Lower leg skin (tissue), 3 donors: ENCODE data around the gene MX1.

Experiments used
- CTCF ChIP-seq, 3 donors: fragments of 450-650 bp; IDR thresholded peaks; one replicate each; pipeline ENCODE4 v1.5.1; 2016; ENCODE audit warnings: antibody characterized with exemption in 3 of 3, mild to moderate bottlenecking in 3 of 3, moderate library complexity in 2 of 3
- POLR2A ChIP-seq, 2 donors: fragments of 450-650 bp; IDR thresholded peaks; one replicate each; pipeline ENCODE4 v1.6.1; 2016 to 2017; ENCODE audit warnings: antibody characterized with exemption in 2 of 2, mild to moderate bottlenecking in 1 of 2, moderate library complexity in 1 of 2

- TF ChIP-seq POLR2A (IDR thresholded peaks at IDR 0.05) (no peak), CTCF (IDR thresholded peaks at IDR 0.05) (no peak)
Observed at GRCh38 chr21:41410361-41410760, 15.7 kb upstream of the MX1 start.
